ENCODE data around the gene POLR3C.

POLR3C gene

DNA sequence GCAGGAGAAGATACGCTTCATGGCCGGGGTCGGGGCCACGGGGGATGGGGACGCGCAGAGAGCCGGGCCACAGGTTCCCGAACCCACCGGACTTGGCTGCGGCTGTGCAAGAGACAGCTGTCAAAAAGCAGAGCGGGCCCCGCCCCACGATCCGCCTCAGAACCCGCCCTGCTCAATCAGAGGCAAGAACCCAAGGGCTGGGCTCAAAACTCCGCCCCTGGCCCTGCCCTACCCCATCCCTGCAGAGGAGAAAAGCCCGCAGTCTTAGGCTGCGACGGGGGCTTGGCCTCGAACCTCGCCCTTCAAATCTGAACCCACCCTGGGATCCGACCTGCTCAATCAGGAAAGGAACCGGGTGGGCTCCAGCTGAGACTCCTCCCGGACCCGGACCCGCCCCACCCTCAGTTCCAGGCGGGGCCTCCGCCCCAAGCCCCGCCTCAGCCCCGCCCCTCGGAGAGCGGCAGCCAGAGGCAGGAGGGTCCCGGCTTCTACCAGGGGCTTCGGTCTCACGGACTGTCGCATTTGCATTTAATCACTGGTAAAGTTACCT lies 61.8 kb downstream of the POLR3C start, which contains the start of gene ANKRD35:
ANKRD35 (minus strand) TSS at position 129 of the 550 bp plus-strand sequence; CDS start at position 21, 108 bp downstream.
- peak; percentile 67 for DNase-seq (ENCODE audit: low read depth)
- no peak for TF ChIP-seq CTCF (IDR thresholded peaks at IDR 0.05; ENCODE audit: low read length, missing control alignments)
- H3K4me3 ChIP-seq (replicated peaks; ENCODE audit: low read depth, low read length), result peak within 1 kb of the TSS; percentile 70

GRCh38 chr1:145886390-145886789 lies 62.4 kb downstream of the POLR3C start:
- peak overlapping the region; percentile 70 for H3K4me3 ChIP-seq (replicated peaks; ENCODE audit: low read depth, low read length)
- no peak for DNase-seq (ENCODE audit: low read depth)
- TF ChIP-seq CTCF (IDR thresholded peaks at IDR 0.05; ENCODE audit: low read length, missing control alignments), result no peak

- no peak for DNase-seq (ENCODE audit: low read depth)
- no peak overlapping the region for H3K4me3 ChIP-seq (replicated peaks; ENCODE audit: low read depth, low read length)
- TF ChIP-seq CTCF (IDR thresholded peaks at IDR 0.05; ENCODE audit: low read length, missing control alignments), result no peak
Observed at GRCh38 chr1:145886816-145887215, 62.8 kb downstream of the POLR3C start.

- no peak for TF ChIP-seq CTCF (IDR thresholded peaks at IDR 0.05; ENCODE audit: low read length, missing control alignments)
Observed at GRCh38 chr1:145887631-145888030, 63.6 kb downstream of the POLR3C start.

GRCh38 chr1:145889722-145890121 lies 65.7 kb downstream of the POLR3C start:
- H3K4me3 ChIP-seq (replicated peaks; ENCODE audit: low read depth, low read length), result no peak overlapping the region
- no peak for DNase-seq (ENCODE audit: low read depth)
- TF ChIP-seq CTCF (IDR thresholded peaks at IDR 0.05; ENCODE audit: low read length, missing control alignments), result no peak

More at GRCh38 chr1:145887631-145888030, 63.6 kb downstream of the POLR3C start:
- no peak for DNase-seq (ENCODE audit: low read depth)
- H3K4me3 ChIP-seq (replicated peaks; ENCODE audit: low read depth, low read length), result no peak overlapping the region

DNA sequence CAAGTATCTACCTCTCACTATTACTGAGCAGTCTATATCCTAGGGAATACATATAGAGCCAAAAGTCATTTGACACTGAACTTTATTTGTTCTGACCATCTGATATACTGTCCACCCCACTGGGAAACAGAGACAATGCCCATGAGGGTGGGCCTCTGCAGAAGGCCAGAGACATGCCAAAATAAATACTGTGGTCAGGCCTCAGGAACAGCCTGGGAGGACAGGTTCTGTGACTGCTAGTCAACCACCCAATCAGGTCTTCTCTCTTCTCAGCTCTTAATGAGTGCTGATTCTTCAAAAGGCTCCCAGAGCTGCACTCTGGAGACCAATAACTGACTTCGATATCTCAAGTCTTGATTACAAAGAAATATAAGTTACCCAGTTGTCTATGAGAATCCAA lies 67.1 kb downstream of the POLR3C start:
- no peak overlapping the region for H3K4me3 ChIP-seq (replicated peaks; ENCODE audit: low read depth, low read length)
- TF ChIP-seq CTCF (IDR thresholded peaks at IDR 0.05; ENCODE audit: low read length, missing control alignments), result no peak
- DNase-seq (ENCODE audit: low read depth), result peak; percentile 78

Measured in fibroblast of pulmonary artery (primary cell).